Measurements from ENCODE around the gene TPRG1L.

- TF ChIP-seq CTCF (IDR thresholded peaks at IDR 0.05): no peak
- TF ChIP-seq POLR2A (IDR thresholded peaks at IDR 0.05): no peak
Measured at GRCh38 chr1:3601743-3602142, 23.1 kb upstream of the TPRG1L start.
